GM18505 (cell line): ENCODE data around the gene CNTFR.

Experiments
- ATAC-seq: cut with Tn5 transposase; IDR thresholded peaks from one replicate; pipeline ENCODE4 v1.9.1; 2021; ENCODE audit not compliant: unreplicated experiment
- POLR2A ChIP-seq: IDR thresholded peaks from 4 replicates; pipeline ENCODE4 v1.6.1; 2011; ENCODE audit warnings: borderline replicate concordance; ENCODE audit not compliant: insufficient read depth, insufficient read length; ENCODE audit errors: extremely low read depth

Gene CNTFR

DNA sequence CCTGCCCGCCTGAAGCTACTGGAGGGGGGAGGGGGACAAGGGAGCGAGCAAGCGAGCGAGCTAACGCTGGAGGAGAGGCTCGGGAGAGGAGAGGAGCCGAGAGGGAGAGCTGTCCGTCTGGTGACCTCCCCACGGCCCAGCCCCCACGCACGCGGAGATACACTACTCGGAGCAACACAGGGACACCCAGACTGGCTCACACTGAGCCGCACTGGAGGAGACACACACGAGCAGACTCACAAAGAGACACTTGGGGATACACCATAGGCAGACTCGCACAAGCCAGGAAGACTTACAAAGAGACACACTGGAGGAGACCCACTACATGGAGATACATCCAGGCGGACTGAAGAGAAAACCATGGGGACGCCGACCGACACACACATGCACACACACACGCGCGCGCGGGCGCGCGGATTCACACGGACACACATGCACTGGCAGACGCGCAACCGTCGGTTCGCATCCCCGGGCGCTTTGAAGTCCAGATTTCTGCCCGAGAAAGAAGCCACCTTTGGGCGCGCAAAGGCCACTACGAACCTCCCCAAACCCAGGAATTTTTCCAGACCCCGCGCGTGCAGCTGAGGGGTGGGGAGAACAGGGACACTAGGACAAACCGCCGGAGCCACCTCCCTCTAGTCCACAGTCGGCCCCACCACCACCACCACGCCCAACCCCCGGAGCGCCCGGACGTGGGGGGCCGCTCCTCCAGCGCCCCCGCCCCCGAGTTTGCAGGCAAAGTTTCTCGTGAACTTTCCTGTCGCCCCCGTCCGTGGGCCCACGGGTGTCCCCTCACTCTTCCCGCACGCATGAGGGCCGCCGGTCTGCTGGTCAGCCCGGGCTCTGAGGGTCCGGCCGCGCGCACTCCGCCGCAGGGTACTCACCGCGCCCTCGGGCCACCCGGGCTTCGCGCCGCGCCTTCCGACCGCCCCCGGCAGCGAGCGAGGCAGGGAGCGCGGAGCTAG, 571 bp downstream of the CNTFR start:
- ATAC-seq = no peak
- TF ChIP-seq POLR2A = no peak

DNA sequence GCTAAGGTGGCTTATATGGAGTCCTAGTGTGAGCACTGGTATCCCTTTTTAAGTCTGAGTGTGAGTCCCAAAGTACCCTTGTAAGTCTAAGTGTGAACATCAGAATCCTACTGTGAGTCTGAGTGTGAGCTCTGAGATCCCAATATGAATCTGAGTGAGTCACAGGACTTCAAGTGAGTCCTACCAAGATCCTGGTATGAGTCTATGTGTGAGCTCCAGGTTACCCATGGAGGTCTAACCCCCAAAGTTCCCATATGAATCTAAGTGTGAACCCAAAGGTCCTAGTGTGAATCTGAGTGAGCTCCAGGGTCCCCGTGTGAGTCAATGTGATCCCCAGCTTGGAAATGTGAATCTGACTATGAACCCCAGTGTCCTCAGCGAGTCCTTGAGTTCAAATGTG, 2.3 kb downstream of the CNTFR start:
- no peak for TF ChIP-seq POLR2A
- no peak for ATAC-seq

DNA sequence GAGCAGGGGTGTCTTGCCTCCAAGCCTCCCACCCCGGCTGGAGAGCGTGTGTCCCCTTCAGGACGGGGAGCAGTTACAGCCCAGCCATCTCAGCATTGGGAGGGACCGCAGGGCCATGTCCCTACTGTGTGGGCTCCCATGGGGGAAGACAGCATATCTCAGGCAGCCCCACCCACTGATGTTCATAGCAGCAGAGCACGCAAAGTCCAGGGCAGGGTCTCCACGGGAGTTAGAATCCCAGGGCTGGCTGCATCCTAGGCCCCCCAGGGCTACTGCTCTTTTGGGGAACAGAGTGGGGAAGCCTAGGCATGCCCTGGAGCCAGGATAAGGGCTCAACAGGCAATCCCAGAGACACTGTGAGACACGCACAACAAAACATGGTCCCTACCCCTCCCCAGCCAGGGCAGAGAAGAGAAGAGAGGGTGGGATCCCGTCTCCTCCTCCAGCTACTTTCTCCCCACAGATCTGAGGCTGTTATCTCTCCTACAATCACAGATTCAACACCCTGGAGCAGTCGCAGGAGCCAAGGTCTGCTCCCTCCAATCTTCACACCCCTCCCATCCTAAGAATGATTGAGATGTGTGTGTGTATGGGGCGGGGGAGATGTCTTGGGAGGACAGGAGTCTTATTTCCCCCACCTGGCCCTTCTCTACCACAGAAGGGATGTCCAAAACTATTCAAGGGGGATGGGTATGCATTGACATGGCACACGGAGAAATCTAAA, 3.4 kb downstream of the CNTFR start:
- ATAC-seq = no peak
- no peak for TF ChIP-seq POLR2A

DNA sequence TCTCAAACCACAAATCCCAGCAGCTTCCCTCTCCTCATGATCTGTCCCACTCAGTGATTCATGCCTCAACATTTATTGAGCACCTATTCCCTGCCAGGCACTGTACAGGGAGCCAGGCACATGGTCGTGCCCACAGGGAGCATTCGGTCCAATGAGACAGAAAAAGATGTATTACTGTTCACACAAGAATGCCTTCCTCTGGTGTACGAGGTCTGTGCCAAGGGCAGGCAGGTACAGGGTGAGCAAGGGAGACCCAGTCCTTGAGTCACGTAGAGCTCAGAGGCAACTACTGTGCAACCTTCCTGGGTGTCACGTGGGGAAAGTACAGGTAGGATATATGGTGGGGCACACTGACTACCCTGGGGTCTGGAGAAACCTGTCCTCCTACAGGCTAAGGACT, 4.6 kb downstream of the CNTFR start:
- no peak for ATAC-seq

DNA sequence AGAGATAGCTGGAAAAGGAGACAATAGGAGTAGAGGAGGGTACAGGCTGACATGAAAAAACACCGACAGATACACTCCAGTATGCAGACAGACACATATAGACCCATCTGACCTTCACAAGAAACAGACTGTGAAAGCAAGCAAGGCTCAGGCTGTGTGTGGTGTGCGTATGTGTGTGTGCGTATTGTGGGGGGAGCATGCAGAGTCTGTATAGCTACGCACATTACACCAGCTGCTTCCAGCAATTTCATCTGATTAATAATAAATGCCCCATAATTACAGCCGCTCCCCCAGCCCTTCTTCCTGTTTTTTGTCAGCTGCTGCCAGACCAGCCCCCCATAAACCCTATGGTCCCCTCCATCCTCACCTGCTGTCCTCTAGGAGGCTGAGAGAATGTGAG, 6.7 kb downstream of the CNTFR start:
- TF ChIP-seq POLR2A = no peak

More for the DNA sequence above, 4.6 kb downstream of the CNTFR start:
- no peak for TF ChIP-seq POLR2A

DNA sequence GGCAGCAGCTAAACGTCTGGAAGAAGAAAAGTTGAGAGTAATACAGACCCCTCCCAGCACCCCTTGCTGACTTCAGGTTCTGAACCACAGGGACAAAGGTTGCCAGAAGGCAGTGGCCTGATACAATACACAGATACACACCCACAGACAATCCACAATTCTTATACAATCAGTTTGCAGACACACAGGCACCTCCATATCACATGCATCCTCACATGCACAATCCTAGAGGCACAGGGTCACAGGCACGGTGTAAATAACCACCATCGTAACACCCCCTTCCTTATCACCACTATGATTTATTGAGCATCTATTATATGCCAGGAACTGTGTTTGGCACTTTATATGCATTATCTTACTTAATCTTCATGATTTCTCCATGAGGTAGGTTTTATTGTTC, 8.2 kb downstream of the CNTFR start:
- no peak for TF ChIP-seq POLR2A
- no peak for ATAC-seq

More for the DNA sequence above, 6.7 kb downstream of the CNTFR start:
- no peak for ATAC-seq

DNA sequence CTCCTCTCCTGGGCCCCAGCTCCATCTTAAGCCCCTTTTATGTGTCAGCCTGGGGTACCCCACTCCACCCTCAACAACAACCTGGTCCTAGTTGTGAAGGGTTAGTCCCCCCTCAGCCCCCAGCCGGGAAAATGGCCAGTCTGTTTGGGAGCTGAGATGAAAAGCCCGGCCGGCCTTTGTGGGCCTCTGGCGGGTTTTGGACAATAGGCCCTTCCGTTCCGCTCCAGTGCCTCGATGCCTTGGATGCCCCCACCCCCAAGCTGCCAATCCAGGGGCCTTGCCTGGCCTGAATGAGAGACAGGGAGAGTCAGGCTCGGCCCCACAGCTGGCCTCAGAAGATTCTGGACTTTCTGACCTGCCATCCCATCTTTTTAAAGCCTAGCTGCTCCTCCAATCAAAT, 9.2 kb downstream of the CNTFR start:
- ATAC-seq = no peak
- TF ChIP-seq POLR2A = no peak

DNA sequence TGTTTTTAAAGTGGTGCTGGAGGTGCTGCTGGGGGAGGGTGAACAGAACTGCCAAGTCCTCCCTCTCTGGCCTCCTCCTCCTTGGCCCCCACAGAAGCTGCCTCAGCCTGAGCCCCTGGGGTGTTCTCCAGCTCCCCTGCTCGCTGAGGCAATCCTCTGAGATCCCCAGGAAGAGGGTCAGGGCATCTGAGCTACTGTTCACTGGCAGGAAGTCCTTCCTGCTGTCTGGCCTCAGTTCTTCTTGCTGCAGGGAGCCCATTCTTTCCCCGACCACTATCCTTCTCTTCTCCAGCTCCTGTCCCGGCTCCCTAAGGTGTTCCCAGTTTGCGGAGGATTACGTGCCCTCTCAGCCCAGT, 9.7 kb downstream of the CNTFR start:
- no peak for TF ChIP-seq POLR2A
- ATAC-seq = no peak

DNA sequence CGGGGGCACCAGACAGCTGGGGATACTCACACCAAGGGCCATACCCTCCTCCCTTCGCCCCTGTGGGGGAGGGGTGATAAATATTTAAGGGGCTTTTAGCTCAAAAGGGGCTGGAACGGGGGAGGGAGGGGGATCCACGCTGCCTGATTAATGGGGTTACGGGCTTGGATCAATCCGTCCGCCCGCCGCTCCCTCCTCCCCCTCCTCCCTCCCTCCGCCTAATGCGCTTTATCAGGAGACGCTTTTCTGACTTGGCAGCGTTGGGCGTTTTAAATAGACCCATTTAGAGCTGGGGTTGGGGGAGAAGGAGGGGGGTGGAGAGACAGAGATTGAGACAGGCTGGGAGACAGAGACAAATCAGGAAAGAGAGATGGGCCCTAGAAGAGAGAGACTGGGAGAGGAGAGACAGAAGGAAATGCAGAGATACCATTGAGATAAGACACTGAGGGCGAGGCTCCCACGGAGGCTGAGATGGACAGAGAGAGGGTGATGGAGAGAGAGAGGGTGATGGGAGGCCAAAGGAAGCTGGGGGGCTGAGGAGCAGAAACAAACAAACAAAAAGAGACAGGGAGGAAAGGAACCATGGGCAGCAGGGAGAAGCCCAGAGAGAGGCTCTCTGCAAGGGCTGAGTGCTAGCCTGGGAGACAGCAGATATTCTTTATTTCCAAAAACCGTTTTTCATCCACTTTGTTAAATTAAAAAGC, 10.3 kb downstream of the CNTFR start:
- ATAC-seq = no peak
- TF ChIP-seq POLR2A = no peak

DNA sequence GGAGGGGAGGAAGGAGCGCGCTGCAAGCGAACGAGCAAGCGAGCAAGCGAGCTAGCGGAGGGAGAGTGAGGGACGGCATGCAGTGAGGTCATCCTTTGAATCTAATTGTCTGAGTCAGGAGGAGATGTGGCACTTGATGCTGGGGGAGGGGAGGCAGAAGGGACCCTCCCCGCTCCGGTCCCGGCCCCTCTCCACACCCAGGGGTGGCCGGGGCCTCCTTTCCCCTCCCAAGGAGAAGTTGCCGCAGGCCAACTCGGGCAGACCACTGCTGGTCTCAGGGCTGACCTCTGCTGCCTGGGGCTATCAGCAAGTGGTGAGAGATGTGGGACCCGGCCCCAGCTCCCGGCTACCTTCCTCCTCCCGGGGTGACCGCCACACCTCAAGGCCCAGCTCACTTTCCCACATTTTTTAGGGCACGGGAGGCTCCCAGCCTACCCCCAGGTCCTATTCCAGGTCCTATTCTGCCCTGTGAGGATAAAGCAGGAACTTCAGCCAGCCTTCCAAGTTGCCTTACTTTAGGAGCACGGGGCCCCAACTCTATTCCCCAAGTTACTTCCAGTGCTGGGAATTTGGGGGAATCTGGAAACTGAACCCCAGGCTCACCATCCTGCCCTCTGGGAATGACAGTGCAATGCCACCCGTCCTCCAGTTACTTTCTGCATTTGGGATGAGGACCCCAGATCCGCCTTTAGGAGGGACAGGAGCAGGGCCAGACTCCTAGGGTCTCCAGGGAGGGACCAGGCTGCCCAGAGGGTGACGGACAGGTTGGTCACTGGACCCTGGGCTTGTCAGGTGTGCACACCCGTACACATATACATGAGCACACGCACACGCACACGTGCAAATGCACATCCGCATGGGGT, 11.1 kb downstream of the CNTFR start:
- ATAC-seq = no peak
- no peak for TF ChIP-seq POLR2A

DNA sequence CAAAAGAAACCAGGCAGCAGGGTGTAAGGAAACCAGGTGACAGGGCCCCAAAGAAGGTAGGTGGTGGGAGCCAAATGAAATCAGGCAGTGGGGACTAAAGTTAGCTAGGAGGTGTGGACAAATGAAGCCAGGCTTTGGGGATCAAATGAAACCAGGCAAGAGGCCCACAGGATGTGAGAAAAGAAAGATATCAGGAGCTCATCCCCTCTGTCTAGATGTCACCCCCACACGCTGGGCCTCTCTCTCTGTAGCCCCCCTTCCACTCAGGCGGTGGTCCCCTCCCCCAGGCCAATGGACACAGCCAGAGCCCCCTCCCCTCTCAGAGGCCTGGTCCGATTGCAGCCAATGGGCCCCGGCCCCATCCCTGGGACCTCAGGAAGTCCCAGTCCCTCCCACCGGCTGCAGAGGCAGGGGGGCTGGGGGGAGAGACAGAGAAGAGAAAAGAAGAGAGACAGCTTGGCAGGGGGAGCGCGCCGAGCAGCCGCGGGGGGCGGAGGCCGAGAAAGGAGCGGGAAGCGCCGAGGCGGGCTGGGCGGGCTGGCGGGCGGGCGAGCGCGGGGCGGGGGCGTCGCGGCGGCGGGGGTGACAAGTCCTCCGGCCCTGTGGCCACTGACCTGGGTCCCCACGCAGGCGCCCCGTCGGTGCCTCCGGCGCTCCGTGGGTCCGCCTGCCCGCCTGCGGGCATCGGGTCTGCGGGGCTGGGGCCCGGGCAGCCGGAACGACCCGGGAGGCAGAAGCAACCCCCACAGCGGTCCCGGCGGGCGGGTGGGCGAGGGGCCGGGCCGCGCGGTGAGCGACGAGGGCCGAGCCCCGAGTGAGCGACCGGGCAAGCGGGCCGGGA, 11.9 kb downstream of the CNTFR start:
- no peak for TF ChIP-seq POLR2A
- no peak for ATAC-seq

DNA sequence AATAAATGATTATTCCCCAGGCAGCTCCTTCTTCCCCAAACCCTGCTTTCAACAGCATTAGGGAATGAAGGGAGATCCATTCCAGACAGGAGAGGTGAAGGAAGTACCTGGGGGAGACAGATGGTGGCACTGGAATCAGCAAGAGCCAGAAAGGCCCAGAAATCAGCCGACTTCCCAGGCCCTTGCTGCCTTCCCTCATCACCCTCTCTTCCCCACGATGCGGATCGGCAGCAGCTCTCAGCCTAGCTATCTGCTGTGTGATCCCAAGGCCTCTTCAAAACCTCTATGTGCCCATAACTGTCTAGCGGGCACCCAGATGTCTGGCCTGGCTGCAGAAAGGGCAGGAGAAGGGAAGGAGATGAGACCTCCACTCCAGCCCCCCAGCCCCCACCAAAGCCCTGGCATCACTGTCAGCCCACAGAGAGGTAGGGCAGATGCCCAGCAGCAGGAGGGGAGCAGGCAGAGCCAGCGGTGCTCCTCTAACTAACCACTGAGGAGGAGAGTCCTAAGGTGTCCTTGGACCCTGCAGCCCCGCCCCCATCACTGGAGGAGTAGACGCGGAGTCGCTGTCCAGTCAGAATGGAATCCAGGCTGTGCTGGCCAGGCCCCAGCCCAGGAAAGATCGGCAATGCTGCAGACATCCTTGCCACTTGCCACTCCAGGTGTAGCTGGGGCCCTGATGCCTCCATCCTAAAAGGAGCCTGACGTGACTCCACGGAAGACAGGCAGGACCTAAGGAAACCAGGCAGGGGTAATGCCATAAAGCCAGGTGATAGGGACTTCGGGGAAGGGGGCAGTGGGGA, 12.7 kb downstream of the CNTFR start:
- no peak for ATAC-seq
- no peak for TF ChIP-seq POLR2A
